NAMALWA (cell line): ENCODE results near the gene FRMD1.

Experiments used
- DNase-seq: peaks from one replicate; pipeline ENCODE4 v3.0.0-alpha.2; 2015; ENCODE audit warnings: low spot score

The FRMD1 gene

DNA sequence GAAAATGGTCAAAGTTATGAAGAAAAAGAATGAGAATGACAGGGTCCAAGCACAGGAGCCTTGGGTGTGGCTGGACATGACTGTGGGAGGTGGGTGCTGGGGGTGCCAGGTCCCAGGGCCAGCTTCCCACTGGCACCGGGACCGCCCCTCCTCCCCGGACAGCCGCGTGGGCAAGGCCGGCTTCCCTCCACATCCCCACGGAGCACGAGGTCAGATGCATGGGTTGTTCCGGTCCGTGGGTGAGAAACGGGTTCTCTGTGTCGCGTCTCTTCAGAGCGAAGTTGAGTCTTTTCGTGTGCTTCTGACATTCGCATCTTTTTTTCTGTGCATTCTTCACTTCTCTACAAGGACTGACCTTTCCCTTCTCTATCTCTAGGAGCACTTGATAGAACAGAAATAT is 51.5 kb downstream of the FRMD1 start:
- no peak for DNase-seq

DNA sequence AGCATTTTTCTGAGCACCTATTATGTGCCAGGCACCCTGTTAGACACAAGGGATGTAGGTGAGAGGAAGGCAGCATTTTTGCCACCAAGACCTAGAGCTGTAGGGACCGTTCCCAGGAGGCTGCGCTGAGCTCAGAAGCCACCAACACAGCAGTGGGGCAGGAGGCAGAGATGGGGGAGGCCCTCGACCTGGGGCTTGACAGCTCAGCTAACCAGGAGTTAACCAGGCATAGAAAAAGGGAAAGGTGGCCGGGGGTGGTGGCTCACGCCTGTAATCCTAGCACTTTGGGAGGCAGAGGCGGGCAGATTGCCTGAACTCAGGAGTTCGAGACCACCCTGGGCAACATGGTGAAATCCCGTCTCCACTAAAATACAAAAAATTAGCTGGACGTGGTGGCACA is 52.1 kb downstream of the FRMD1 start:
- DNase-seq, result no peak

DNA sequence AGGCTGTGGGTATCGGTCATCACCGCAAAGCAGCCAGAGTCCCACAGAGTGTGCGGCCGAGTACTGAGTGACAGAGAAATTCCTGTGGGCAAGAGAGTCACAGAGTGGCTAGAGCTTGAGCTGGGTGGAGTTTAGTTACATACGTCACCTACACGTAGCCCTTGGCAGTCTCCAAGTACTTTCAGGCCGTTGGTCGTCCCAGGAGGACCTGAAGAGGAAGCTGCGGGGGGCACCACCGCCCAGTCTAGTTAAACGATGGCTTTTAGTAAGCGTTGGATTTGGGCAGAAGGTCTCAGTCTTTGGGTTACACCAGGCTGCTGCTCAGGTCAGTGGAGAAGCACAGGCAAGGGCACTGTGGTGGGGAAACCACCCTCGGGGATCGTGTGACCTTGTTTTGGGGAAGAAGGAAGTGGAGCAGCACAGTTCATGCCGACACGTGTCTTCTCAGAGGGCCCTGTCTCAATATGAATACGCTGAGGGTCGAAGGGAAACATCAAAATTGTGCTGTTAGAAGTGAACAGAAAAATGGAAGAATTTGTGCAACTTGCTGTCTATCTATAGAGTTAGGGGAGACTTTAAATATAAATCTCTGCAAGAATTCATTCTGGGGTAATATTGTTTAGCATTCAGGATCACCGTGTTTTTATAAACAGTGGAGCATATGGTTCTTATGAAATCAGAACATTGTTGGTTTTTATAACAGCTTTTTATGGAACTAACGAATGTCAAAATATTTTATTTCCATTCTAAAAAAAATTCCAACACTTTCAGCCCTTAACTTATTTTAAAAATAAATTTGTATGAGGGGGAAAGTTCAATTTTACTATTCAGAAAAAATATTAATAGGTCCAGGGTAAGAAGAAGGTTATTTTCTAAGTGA is 52.9 kb downstream of the FRMD1 start:
- no peak for DNase-seq

DNA sequence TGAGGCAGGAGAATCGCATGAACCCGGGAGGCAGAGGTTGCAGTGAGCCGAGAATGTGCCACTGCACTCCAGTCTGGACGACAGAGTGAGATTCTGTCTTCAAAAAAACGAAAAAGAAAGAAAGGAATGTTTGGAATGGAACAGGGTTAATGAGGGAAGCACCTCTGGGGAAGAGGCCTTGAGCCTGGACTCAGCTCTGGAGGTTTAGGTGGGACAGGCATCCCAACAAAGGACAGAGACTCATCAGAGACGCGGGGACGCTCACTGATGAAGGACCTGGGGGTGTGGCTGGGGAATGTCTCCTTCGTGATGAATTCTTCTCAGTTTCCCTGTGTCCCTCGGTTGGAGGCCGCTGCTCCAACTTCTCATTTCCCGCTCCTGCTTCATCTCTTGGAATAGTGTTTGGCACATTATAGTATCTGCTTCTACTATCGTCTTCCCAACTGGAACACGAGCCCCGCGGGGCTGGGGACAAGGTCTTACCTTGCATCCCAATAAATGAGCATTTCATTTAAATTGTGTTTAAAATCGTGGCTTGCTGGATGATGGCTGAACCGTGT is 54.0 kb downstream of the FRMD1 start:
- DNase-seq, result no peak

DNA sequence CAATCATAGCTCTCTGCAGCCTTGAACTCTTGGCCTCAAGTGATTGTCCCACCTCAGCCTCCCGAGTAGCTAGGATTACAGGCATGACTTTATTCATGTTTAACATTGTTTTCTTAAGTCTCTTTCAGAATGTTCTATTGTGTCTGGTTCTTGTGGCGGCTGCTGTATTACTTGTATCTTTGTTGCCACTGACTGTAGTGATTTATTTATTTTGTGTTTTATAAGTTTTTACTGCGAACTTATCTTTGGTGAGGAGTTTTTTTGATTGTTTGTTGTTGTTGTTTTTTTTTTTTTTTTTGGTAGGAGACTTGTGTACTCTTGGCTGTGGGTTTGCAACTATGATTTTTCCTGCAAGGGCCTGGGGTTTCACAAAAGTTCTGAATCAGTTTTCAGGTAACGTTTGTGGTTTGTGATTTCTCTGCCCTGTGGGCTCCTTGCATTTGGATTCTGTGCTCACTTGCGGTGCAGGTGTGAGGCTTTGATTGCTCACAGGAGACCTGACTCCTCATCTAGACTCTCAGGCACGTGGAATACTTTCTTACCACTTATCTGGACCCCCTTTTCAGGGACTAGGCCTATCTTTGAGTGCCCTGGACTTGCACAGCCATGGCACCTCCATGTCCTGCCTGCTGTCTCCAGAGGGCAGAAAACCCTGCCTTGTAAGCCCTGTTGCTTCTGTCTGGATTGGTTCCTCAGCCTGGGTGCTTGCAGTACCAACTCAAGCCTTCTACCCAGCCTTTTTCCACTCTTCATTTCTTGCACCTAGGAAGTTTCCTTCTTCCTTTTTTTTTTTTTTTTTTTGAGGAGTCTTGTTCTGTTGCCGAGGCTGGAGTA is 56.3 kb downstream of the FRMD1 start:
- no peak for DNase-seq

DNA sequence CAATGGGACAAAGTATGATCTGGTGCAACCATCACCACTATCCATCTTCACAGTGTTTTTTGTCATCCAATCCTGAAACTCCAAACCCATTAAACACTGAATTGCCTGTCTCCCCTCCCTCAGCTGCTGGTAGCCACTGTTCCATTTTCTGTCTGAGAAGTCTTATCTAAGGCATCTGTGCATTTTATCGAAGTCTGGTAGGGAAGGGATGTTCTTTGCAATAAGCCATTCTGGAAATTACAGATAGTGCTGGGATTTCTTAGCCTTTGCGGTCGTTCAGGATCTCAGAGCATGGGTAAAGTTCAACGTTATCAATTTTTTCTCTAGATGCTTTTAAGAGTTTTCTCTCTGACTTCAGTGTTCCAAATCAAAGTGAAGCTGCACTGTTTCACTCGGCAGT is 57.4 kb downstream of the FRMD1 start:
- no peak for DNase-seq

DNA sequence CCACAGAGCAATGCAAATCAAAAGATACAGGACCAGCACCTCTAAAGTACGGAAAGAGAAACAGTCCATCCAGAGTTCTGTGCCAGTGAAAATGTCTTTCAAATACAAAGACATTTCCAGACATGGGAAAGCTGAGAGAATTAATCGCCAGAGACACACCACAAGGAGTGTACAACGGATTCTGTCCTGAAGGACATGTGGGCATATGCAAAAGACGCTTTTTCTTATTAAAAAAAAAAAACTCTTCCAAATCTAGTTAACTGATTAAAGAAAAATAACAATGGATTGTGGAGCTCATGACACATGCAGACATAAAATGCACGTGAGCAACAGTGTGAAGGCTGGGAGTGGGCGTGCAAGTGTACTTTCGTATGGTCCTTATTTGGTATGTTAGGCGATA is 58.8 kb downstream of the FRMD1 start:
- no peak for DNase-seq

DNA sequence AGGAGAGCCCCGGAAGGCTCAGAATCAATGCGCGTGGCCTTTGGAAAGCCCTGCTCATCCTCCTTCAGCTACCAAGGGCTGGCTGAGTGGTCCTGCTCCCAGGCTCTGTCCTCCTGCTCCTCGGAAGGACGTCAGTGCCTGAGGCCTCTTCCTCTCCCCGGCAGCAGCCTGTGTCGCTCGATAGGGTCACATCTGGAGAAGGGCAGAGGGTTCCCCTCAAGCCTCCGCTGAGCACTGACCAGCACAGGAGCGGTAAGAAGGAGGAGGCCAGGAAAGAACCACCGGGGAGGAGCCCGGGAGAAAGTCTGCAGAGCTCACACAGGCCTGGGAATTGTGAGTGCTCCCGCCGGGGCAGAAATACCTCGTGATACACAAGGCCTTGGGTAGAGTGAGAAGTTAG is 60.3 kb downstream of the FRMD1 start:
- DNase-seq, result no peak

DNA sequence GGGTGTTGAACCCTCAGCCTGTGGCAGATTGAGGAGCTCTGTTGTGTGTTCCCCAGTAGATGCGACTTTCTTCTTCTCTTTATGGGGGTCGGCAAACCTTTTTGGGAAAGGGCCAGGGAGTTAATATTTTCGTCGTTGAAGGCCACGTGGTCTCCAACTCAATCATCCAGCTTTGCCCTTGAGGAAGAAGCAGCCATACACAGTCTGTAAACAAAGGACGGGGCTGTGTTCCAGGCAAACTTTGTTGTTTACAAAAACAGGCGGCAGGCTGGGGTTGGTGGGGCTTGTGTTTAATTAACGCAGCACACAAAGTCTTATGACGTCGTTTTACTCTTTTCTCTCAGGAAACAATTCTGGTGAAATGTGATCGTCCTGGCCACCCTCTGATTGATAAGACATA is 61.4 kb downstream of the FRMD1 start:
- DNase-seq, result no peak

DNA sequence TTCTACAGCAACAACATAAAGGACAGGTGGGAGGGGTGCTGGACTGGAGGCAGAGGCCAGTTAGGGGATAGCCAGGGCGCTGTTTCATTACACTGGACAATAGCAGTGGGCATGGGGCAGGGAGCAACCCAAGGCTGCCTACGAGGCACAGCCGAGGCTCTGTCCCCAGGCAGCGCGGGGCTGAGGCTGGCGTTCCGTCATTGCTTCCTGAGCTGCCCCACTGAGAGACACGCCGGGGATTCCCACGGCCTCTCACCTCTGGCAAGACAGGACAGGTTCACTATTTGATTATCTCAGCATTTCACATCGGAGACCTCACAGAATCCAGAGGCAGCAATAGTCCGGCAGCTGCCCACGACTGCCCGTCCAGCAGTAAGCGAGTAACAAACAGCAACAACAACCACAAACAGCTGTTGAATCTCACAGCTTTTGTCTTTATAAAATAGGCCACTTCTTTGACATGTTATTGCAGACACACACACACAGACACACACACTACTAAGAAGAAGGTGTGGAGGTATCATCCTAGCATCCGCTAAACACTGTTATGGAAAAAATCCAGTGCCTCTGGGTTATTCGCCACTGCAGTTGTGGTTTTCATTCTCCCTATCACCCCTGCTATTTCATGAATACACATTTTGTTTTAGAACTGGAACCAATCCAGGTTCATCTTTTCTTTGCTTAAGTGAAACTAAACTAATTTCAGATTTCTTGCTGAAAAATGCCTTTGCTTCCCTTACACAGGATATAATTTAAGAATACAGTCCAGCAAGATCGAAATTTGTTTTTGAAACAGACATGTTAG is 62.1 kb downstream of the FRMD1 start:
- no peak for DNase-seq

DNA sequence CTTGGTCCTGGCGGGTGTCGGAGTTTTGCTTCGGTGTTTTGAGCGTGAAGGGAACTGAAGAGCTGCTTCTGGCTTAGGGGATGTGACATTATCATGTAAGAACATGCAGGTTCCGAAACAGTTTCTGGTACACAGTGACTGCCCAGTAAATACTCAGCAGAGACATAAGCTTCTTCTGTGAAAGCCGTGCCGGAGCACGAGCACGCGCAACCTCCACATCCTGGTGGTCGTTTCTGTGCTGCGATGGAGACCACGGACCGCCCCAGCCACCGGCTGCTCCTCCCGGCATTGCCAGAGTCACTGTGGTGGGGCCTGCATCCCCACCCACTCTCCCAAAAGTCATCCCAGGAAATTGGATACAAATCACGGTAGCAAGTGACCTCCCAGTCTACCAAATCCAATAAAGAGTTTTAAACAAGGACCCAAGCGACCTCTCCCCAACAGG is 62.8 kb downstream of the FRMD1 start:
- DNase-seq, result no peak

DNA sequence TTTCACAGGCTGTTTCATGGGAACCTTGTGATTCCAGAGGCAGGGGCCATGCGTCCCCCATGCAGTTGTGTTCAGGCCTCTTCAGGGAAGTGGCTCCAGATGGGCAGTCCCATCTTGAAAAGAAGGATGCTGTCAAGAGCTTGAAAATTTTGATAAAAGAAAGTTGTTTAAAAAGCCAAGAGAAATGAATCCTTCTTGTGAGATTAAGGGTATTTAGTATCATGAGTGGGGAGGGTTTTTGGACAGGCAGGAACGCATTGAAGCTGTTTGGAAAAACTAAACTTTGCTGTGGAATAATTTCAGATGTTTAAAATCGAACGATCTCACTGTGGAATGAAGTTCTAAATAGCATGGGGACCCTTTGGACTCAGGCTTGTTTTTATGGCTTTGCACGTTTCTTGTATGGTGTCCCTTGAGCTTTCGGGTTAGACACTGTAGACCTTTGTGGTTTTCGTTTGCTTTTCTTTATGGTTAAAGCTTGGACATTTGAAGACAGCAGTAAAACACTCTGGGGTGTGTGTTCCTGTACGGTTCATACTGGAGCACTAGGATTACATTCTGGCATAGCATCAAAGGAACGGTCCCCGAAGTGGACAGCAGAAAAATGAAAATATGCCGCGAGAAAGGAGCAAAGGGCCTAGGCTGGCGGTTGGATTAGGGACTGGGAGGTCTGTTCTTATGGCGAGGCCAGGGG is 63.4 kb downstream of the FRMD1 start:
- DNase-seq, result no peak

DNA sequence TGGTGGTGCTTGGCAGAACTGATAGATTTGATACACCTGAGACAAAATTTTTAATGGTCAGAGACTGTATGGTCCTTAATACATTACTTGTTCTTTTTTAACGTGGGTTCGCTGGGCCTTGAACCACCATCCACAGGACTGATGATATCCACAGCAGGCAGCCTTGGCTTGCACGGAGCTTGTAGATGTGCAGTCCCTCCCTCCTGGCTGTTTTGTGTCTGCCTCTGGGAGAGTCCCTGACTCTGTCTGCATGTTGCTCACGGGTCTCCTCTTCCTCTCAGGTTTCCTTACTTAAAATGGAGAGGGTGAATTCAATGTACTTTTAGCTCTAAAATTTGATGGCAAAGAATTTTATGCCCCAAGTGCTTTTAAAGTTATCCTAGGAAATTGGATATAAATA is 64.0 kb downstream of the FRMD1 start:
- no peak for DNase-seq

DNA sequence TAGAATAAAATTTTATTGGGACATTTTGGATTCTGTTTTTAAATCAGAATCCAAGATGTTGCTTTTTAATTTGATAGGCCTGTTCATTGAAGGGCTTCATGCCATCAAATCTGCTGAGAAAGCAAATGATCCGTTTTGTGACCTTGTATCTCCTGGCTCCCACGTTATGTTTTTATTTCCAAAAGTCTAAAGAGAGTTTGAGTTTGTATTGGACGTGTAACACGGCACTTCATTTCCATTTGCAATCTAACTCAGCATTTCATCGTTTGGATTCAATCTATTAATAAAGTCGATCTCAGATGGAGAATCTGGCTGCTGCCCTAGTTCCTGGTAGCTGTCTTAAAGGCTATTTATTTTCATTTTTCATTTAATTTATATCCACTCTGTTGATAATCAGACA is 64.6 kb downstream of the FRMD1 start:
- DNase-seq, result no peak

DNA sequence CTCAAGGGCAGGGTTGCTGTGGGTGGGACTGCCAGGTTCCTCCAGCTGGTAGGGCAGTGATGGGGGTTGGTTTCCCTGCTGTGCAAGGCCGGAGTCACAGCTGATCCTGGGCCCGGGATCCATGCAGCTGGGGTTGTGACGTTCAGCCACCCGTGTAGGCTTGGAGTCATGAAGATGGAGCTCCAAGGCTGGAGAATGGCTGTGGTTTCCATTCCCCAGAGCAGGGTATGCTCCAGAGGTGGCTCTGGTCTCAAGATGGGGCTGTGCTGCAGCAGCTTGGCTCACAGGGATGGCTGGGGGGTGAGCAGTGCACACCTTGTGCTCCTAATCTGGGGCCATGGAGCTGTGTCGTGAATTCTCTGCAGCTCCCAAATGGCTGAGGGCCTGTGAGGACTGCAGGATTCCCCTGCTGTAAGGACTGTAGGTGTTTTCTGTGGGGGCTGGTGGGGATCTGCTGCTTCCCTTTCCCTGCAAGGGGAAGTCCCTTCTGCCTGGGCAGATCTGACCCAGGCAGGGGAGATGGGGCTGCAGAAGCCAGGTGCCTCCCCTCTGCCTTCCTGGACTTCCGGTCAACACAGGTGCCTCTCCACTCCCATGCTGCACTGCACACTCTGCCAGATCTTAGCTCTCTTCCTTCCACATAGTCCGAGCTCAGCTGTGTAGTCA is 65.6 kb downstream of the FRMD1 start:
- no peak for DNase-seq

DNA sequence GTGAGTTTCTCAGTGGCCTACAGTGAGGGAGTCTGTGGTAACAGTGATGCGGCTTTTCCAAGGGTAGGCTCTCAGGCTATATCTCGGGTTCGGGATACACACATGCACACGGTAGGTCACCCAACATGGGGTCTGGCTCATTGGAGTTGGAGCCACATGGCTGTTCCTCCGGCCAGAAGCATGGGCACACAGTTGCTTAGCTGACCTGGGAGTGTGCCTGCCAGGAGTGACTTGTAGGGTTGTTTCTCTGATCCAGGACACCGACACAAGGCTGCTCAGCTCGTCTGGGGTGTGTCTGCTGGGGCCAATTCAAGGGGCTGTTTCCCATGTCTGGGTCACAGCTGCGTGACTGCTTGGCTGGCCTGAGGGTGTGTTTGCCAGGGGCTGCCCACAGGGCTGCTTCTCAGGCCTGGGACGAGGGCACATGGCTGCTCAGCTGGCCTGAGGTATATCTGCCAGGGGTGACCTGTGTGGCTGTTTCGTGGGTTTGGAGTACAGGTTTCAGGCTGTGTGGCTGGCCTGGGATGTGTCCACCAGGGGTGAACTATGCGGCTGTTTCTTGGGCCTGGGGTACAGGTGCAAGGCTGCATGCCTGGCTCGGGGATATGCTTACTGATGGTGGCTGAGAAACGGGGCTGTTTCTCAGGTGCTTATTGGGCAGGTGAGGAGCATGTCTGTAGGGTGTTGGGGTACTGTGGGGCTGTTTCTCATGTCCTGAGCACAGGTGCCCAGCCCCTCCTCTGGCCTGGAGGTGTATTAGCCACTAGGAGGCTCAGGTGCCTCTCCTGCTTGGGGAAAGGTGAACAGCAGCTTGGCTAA is 66.4 kb downstream of the FRMD1 start:
- no peak for DNase-seq

DNA sequence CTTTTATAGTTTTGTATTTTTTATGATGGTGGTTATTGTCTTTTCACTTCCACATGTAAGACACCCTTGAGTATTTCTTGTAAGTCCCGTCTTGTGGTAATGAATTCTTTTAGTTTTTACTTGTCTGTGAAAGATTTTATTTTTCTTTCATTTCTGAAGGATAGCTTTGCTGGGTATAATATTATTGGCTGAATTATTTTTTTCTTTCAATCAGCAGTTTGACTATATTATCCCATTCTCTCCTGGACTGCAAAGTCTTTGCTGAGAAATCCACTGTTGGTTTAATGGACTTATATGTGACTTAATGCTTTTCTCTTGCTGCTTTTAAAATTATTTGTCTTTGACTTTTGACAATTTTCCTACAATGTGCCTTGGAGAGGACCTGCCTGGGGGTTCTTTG is 67.7 kb downstream of the FRMD1 start:
- no peak for DNase-seq

DNA sequence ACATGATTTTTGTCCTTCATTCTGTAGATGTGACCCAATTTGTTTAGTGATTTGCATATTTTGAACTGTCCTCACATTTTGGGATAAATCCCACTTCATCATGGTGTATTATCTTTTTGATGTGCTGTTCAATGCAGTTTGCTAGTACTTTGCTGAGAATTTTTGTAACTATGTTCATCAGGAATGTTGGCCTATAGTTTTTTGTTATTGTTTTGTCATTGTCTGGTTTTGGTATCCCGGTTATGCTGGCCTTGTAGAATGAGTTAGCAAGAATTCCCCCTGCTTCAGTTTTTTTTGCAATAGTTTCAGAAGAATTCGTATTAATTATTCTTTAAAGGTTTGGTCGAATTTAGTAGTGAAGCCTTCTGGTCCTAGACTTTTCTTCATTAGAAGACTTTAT is 69.7 kb downstream of the FRMD1 start:
- DNase-seq, result no peak

DNA sequence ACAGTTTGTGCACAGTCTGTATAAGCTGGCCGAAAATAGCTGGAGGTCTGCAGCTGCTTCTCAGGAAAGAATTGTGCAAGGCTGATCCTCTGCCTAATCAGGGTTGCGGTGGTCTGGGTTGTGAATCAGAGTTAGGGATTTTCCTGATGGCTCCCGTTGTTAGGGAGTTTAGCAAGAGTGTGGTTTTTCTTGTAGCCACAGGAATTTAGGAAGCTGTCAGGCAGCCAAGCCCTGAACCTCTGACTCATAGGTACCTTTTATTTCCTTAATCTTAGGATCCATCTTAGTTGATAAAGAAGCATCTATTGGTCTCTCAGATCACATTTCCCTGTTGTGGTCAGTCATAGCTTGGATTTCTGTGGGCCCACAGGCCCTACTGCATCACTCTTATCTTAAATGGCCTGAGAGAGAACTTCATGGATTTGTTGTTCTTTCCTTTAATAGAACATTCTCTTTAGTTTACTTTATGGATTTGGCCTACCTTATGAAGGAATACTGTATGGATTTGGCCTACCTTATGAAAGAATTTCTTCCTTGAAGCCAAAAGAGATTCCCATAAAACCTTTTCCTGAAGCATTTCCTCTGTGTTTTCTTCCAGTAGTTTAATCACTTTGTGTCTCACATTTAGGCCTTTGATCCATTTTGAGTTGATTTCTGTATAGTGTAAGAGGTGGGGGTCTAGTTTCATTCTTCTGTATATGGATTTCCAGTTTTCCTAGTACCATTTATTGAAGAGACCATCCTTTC is 71.2 kb downstream of the FRMD1 start:
- DNase-seq, result no peak
